Inflammatory macrophage treated with lipopolysaccharide for 4 hours (primary cell): ENCODE measurements around the gene LOXL3.
A peak's percentile ranks its signal among the peaks of the same experiment; 100 is the strongest.

Experiments used
- DNase-seq: peaks from one replicate; pipeline ENCODE4 v3.0.0-alpha.2; 2020

LOXL3 gene, protein sequence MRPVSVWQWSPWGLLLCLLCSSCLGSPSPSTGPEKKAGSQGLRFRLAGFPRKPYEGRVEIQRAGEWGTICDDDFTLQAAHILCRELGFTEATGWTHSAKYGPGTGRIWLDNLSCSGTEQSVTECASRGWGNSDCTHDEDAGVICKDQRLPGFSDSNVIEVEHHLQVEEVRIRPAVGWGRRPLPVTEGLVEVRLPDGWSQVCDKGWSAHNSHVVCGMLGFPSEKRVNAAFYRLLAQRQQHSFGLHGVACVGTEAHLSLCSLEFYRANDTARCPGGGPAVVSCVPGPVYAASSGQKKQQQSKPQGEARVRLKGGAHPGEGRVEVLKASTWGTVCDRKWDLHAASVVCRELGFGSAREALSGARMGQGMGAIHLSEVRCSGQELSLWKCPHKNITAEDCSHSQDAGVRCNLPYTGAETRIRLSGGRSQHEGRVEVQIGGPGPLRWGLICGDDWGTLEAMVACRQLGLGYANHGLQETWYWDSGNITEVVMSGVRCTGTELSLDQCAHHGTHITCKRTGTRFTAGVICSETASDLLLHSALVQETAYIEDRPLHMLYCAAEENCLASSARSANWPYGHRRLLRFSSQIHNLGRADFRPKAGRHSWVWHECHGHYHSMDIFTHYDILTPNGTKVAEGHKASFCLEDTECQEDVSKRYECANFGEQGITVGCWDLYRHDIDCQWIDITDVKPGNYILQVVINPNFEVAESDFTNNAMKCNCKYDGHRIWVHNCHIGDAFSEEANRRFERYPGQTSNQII

GRCh38 chr2:74553892-74554819, at the start of gene LOXL3, which contains the start of gene DOK1:
Gene LOXL3 (minus strand): TSS chr2:74553942. CDS start chr2:74552634, 1,308 bp downstream.
Gene DOK1 (plus strand): TSS chr2:74554720. CDS start chr2:74554755, 35 bp downstream.
- peak; percentile 89 for DNase-seq

GRCh38 chr2:74602586-74603281, 49.0 kb upstream of the LOXL3 start:
- peak; percentile 44 for DNase-seq

GRCh38 chr2:74599676-74600075, 45.9 kb upstream of the LOXL3 start:
- DNase-seq, result no peak

GRCh38 chr2:74597410-74597809, 43.7 kb upstream of the LOXL3 start:
- DNase-seq, result no peak

- no peak for DNase-seq
These were observed 42.8 kb upstream of the LOXL3 start for GRCh38 chr2:74596584-74596983.

DNA sequence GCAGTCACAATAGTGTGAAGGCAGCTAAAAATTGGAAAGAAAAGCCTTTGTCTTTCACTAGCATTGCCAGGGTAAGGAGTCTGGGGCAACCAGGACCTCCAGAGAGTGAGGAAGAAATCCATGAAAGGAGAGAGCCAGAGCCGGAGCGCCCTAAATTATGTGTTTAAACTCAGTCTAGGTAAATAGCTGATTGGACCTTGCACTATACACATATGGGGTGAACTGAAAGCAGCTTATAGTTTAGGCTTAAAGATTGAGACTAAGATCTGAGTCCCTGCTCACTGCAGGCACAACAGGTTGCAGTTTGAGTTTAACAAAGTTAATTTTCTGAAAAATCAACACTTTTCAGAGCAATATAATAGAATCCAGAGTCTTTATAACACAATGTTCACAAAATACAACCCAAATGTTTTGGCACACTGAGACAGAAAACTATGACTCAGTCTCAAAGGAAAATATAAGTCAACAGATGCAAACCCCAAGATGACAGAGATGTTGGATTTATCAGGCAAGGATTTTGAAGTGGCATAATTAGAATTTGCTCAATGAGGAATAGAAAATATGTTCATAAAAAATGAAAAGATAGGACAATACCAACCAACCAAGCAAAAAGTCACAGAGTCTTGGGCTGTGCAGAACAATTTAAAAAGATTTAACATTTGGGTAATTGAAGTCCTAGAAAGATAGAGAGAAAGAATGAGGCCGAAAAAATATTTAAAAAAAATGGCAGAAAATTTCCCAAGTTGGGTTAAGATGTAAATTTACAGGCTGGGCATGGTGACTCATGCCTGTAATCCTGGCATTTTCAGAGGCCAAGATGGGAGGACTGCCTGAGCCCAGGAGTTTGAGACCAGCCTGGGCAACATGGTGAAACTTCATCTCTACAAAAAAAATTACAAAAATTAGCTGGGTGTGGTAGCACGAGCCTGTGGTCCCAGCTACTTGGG, 40.4 kb upstream of the LOXL3 start:
- DNase-seq, result no peak

DNA sequence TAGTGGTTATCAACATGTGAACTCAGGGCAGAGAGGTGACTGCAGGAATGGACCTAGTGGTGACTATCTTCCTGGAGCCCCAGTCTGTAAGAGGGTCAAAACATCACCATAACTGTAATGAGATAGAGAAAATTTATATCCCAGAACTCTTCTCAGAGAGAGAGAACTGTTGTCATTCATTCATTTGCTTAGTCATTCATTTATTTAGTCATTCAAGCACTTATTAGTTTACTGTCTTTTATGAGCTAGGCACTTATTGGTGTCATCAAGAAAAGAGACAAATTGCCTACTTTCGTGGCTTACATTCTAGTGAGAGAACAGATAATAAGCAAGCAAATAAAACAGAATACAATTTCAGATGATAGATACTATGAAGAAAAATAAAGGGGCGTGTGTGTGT, 34.9 kb upstream of the LOXL3 start:
- DNase-seq, result no peak

GRCh38 chr2:74587664-74588277, 34.0 kb upstream of the LOXL3 start:
- DNase-seq, result peak; percentile 76

DNA sequence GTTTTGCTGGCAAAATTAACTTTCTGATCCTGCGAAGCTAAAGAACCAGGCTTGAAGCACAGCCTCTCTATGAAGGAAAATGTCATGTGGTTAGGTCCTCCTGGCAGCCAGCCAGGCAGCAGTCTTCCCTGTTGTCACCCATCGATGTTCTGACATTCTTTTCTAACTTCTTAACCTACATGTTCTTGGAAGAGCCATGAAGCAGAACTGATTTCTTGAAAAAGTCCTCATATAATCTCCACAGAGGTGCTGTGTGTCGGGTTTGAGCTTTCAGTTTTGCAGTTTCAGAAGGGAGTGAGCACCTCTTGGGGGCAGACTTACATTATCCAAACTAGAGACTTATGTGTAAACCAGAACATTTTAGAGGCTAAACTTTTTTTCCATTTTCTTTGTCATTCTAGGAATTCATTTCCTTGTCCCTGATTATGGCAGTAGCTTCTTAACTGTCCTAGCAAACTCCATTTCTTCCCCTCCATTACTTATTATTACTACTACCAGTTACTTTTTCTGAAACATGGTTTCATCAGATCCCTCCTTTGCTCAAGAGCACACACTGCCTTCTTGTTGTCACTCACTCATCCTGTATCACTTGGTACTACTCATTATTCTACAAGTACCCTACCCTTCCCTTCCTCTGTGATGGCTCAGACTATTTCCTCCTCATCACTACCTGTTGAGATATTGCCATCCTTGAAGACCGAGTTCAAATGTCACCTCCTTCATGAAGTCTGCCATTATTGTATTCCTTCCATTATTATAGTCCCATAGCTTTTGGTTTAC, 31.9 kb upstream of the LOXL3 start:
- no peak for DNase-seq

- peak; percentile 38 for DNase-seq
These were observed 30.4 kb upstream of the LOXL3 start for GRCh38 chr2:74584088-74584645.

GRCh38 chr2:74583504-74583903, 29.8 kb upstream of the LOXL3 start:
- no peak for DNase-seq

- DNase-seq, result peak; percentile 50
These were observed 28.4 kb upstream of the LOXL3 start for GRCh38 chr2:74582184-74582583.

DNA sequence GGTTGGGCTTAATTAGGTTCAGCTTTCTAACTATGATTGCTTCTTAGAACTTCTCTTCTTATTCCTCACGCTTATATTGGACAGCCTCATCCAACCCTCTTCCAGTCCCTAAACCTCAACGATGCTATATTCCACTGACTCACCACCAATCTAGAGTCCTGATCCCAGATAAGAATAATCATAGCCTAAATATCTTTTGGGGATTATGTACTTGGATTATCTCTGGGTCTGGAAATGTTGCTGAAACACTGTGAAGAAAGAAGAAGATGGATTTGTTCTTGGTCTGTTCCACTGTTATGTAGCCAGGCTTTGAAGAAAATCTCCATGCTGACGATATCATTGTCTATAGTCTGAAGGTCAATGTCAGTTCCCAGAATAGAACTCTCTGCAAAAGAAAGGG, 27.7 kb upstream of the LOXL3 start:
- no peak for DNase-seq

- DNase-seq, result peak; percentile 33
These were observed 24.7 kb upstream of the LOXL3 start for GRCh38 chr2:74578408-74578807.

- peak; percentile 84 for DNase-seq
These were observed 23.7 kb upstream of the LOXL3 start for GRCh38 chr2:74577448-74577847.

DNA sequence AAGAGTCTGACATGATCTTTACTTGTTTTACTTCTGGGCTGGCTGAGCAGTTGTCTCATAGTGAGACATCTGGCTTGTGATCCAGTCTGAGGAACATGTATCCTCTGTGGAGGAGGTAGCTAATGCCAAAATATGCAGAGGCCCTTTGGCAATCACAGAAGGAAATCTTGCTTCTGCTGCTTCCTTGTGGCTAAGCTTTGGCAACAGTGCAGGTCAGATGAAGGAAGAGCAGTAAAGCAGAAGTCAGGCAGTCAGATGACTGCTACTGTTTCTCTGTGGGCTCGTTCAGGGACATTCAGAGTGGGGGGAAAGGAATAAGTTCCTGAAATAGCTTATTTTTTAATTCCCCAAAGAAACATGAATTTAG, 23.1 kb upstream of the LOXL3 start:
- peak; percentile 95 for DNase-seq

DNA sequence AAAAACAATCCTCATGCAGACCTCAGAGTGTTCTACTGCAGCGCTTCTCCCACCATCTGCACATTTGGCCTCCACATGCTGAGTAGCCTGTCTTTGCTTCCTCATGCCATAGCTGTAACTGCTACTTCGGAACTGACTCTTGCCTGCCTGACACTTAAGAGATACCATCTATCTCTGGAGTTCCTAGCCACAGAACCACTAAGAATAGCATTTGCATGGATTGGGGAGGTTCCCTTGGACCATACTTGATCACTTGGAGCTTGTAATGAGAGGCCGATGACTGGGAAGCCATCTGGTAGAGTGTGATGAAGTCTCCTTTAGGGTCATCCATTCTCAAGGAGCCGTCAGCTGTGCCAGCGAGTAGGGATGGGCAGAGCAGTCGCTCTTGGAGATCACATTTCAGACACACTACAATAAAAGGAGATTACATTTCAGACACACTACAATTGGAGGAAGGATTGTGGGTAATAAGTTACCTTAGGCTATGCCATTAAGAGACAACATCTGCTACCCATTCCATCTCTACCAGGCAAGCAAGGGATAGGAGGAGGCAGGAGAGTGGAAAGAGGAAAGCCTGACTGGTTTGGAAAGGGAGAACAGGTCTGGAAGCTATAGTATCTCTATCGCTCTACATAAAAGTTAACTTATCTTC, 22.6 kb upstream of the LOXL3 start:
- DNase-seq, result no peak

GRCh38 chr2:74575320-74575719, 21.6 kb upstream of the LOXL3 start:
- no peak for DNase-seq
